ENCODE data around the gene KAT2B.
"Not testable (repeated sequence)": the region's sequence is repeated elsewhere in the genome, so short reads cannot be mapped to it uniquely, and the experiment has no call there.

The KAT2B gene

GRCh38 chr3:20042331-20042730 is 2.1 kb downstream of the KAT2B start:
- no peak for DNase-seq

DNA sequence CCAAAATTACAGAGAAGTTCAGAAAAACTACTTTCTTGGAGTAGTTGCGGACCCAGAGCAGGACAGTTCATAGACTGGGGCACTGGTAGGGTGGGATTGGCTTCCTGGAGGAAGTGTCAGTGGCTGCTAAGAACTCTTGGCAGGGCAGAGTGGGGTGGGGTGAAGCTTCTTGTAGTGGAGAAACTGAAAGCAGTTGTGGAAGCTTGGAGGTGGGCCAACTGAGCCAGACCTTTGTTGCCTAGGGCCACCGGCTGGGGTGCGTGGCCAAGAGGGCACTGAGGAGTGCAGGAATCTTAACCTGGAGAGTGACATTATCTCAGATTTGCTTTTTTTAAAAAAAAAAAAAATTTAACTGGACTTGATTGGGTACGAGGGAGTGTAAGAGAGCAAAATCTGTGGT is 3.1 kb downstream of the KAT2B start:
- peak; percentile 35 to 46 for DNase-seq

GRCh38 chr3:20043825-20044224 is 3.6 kb downstream of the KAT2B start:
- DNase-seq = no peak

DNA sequence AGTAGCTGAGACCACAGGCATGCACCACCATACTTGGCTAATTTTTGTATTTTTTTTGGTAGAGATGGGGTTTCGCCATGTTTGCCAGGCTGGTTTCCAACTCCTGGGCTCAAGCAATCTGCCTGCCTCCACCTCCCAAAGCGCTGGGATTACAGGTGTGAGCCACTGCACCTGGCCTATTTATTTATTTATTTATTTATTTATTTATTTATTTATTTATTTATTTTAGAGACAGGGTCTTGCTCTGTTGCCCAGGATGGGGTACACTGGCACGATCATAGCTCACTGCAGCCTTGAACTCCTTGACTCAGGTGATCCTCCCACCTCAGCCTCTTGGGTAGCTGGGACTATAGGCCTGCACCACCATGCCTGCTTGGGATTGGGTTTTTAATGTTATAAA is 4.9 kb downstream of the KAT2B start:
- not testable (repeated sequence) for DNase-seq

DNA sequence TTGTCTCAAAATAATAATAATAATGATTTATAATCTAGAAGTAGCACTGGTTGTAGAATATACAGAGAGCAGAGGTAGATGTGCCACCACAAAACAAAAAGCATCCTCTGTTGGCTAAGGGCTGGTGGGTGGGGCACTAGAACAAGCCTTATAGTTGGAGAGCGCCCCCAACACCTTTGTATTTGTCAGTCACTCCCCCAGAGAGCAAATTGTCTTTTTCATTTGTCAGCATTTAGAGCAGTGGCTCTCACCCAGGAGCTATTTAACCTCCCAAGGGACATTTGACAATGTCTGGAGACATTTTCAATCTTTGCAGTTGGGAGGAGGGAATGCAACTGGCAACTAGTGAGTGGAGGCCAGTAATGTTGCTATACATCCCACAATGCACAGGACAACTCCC is 6.3 kb downstream of the KAT2B start:
- DNase-seq = no peak

DNA sequence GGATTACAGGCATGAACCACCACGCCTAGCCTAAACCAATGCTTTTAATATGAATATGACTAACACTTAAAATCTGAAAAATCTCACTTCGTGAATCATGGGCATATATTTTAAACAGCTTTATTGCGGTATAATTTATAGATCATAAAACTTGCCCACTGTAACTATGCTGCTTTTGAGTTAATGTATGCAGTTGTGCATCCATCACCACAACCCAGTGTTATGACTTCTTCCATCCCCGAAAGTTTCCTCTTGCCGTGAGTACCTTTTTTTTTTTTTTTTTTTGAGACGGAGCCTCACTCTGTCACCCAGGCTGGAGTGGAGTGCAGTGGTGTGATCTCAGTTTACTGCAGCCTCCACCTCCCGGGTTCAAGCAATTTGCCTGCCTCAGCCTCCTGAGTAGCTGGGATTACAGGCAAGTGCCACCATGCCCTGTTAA is 7.1 kb downstream of the KAT2B start:
- no peak for DNase-seq

DNA sequence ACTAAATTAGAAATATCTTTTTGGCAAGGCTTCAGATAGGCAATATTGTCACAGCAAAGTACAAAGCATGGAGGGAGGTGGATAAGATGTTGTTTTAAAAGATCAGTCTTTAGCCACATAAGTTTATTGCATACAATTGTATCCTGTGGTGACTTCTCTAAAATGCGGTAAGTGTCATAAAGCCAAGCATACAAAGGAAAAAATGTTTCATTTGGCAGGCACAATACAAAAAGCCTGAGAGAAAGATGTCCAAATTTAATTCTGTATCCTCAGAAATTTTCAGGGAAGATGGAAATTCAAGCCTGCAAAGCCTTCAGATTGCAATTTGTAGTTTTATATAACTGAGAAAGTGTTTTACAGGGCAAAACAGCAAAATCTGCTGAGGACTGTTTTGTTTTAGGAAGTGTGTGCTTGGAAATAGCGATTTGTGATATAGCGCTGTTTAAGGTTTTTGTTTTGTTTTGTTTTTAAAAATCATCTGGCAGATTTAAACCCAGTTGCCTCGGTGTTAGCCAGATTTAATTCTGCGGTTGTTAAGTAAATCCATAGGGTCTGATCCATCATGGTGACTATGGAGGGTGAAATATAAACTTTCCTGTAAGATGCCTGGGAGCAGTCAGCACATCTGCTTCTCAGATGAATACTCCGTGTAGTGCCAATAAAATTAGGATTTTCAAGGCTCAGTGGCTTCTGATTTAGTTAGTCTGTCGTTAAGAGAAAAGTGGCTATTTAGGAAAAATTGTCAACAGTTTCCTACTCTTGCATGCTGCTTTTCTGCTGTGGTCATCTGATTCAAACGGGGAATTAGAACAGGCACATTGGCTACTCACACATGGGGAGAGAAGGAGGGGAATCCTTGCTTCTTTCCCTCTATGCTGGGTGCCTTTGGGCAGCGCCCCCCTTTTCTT is 8.0 kb downstream of the KAT2B start:
- DNase-seq = no peak

DNA sequence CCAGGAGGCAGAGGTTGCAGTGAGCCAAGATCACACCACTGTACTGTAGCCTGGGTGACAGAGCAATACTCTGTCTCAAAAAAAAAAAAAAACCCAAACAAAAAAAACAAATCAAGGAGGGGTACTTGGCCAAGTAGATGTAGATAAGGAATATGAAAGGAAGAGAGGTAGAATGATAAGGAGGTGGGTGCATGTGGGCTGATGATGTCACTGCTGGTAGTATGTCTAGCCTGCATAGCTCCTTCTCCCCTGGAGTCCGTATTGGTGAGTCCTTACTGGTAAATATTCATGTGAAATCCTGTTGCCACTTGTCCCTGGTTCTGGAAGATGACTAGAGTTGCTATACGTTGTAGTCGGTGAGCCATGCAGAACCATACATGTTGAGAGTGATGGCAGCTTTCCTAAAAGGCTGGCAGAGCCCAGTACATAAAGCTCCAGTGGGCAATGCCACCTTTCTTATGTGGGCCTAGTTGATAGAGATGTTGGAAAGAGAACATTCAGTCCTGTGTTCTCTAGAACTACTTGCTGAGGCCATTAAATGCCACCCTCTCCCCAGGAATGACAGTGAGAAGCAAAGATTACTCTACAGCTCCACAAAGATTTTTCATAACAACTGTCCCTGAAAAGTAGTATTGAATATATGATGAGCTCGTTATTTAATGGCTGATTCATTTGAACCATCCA is 11.0 kb downstream of the KAT2B start:
- DNase-seq = no peak

GRCh38 chr3:20052851-20053250 is 12.6 kb downstream of the KAT2B start:
- DNase-seq = no peak

DNA sequence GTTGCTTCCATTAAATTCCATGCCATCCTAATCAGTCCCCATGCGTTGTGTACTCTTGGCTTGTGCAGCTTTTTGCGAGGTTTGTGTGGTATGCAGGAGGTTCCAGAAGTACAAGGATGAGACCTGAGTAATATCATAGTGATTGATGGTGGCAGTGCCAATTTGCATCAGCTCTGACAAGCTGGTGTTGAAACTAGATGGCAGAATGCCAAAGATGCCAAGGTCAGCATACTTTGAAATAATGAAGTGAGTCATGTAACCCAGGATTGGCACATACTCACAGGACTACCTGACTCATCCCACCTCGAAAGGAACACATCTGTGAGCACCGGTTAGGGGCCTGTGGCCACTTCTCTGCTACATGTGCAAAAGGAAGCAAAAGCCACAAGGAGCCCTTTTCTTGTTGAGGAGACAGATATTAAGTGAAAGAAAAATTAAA is 14.3 kb downstream of the KAT2B start:
- peak; percentile 74 to 76 for DNase-seq

- peak; percentile 49 to 50 for DNase-seq
Measured at GRCh38 chr3:20055020-20055775, 15.0 kb downstream of the KAT2B start.

DNA sequence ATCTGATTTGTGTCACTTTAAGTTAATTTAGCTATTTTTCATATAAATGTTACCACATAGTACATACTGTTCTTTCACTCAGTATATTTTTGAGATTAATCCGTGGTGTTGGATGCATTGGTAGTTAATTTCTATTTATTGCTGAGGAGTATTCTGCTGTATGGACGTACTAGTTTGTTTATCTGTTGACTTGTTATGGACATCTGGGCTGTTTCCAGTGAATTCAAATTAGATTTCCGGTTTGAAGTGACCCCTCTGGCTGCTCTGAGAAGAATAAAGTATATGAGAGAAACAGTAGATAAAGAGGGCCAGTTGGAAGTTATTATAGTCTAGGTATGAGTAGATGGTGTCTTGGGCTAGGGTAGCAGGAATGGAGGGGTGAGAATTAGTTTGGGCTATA is 15.6 kb downstream of the KAT2B start:
- DNase-seq = no peak

DNA sequence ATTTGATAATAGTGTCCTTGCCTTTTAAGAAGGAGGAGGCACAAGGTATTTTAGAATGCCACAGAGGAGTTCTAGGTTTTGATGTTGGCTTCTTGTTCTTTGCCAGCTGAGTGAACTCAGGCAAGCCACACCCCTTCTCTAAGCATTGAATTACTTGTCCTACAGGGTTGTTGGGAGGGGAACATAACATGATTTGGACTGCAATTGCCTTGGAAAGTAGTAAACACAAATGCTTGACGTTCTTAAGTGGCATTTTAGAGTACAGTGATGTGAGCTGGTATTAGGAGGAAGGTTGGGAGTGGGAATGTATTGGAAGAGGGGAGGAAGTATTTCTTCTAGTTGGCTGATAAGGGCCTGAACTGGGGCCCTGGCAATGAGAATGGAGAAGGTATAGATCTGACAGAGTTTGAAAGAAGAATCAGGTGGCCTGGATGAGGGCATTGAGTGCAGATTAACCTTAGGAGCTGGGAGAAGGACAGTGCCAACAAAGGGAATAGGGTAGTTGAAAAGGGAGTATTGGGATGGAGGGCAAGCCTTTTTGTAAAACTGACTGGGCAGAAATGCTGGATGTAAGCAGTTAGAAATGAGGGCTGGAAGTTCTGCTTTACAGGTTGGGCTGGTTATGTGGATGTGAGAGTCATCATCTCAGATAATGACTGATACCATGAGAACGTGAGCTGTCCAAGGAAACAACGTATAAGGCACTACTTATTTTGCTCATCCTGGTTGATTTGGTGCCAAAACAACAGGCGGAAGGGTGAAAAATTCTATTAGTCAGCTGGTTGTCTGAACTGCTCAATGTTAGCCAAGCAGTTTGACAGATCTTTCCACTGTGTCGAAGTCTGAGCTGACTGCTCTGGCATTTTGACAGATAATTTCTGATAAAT is 16.7 kb downstream of the KAT2B start:
- peak; percentile 42 to 51 for DNase-seq

GRCh38 chr3:20057612-20058180 is 17.4 kb downstream of the KAT2B start:
- no peak for DNase-seq

DNA sequence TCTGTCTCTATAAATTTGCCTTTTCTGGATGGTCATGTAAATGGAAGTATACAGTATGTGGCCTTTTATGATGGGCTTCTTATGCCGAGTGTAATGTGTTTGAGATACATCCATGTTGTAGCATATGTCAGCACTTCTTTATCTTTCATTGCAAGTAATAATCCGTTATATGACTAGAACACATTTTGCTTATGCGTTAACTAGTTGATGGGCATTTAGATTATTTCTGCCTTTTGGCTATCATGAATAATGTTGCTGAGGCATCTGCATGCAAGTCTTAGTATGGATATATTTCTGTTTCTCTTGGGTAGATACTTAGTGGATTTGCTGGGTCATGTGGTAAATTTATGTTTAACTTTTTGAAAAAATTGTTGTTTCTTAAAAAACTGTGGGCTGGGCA is 19.7 kb downstream of the KAT2B start:
- no peak for DNase-seq

DNA sequence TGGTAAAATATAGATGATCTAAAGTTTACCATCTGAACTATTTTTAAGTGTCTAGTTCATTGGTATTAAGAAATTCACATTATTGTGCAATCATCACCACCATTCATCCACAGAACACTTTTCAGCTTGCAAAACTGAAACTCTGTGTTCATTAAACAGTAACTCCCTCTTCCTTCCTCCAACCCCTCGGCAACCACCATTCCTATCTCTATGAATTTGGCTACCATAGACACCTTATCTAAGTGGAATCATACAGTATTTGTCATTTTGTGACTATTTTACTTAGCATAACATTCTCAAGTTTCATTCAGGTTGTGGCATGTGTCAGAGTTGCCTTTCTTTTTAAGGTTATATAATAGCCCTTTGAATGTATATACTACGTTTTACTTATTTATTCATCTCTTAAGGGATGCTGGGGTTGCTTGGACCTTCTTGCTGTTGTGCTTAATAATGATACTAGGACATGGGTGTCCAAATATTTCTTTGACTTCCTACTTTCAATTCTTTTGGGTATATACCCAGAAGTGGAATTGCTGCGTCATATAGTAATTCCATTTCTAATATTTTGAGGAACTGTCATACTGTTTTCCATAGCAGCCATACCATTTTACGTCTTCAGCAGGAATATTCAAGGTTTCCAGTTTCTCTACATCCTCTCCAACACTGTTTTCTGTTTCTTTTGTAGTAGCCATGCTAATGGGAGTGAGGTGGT is 20.9 kb downstream of the KAT2B start:
- DNase-seq = no peak

DNA sequence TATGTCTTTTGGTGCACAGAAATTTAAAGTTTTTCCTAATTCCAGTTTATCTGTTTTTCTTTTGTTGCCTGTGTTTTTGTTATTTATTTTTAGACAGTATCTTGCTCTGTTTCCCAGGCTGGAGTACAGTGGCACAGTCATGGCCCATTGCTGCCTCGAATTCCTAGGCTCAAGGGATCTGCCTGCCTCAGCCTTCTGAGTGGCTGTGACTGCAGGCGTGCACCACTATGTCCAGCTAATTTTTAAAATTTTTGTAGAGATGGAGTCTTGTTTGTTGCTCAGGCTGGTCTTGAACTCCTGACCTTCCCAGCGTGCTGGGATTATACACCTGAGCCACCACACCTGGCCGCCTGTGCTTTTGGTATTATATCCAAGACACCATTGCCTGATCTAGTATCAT is 22.8 kb downstream of the KAT2B start:
- no peak for DNase-seq

DNA sequence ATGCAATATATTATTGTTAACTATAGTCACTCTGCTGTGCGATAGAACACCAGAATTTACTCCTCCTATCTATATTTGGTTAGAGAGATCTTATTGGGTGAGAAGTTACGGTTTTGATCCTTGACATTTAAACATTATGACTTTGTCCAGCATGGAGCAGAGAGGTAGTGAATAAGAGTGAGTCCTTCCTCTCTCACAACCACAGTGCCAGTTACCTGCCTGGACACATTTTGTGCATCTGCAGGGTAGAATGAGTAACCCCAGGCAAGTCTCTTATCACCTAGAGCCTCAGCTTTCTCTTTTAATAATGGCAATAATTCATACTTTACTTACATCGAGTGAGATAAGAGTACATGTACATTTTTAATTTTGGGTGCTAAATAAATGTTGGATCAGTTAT is 24.1 kb downstream of the KAT2B start:
- no peak for DNase-seq

GRCh38 chr3:20064796-20065564 is 24.7 kb downstream of the KAT2B start:
- no peak for DNase-seq

DNA sequence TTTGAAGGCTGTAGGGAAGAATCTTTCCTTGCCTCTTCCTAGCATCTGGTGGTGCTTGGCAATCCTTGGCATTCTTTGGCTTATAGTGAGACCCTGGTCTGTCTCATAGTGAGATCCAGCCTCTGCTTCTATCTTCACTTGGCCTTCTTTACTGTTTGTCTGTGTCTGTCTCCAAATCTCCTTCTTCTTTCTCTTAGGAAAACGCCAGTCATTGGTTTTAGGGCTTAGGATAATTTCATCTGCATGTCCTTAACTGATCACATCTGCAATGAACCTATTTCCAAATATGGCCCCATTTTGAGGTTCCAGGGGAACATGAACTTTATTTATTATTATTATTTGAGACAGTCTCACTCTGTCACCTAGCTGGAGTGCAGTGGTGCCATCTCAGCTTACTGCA is 25.8 kb downstream of the KAT2B start:
- DNase-seq = no peak
